ENCODE results near the gene SEC14L2. TPM values are rescaled to one million over a fixed set of nuclear protein-coding genes. Genes with fewer than 3 reads are reported as not detected.

The SEC14L2 gene
- total RNA-seq, 1 experiment from 2014 or later = 8.2 TPM

DNA sequence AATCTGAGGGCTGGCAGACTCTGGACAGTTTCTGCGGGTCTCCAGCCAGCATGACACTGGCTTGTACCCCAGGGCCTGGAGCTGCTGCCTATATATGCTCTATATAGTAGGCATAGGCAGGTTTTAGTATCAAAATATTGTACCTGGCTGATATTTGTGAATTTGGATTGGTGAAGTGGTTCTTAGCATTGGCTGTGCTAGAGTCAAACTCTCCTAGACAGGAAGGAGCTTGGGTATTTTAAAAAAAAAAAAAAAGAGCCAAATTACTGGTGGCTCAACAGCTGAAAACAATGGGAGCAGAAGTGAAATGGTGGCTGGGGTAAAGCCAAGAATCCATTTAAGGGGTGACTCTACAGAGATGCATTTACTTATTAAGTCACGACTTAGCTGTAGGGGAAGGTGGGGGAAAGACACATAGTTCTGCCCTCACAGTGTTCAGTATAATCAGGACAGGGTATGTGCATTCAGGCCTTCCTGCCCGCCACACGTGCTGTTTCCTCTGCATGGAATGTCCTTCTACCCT, 17.8 kb downstream of the SEC14L2 start:
- no peak overlapping the region for H4K5ac ChIP-seq (ENCODE audit: insufficient read length, low read depth, low read length)
- DNase-seq = no peak
- H3K4me1 Mint-ChIP-seq = peaks cover 0 to 5% of the 10 kb centered on the region in 2 experiments; a peak in 1 of 4 replicates
- H3K23me2 ChIP-seq (ENCODE audit: insufficient read length, low read depth, low read length, poor library complexity, severe bottlenecking) = no peaks in the 10 kb centered on the region
- H3K79me2 ChIP-seq (ENCODE audit: insufficient read depth, low read length) = no peaks in the 10 kb centered on the region
- peak overlapping the region; percentile 35 for H3K9ac ChIP-seq (ENCODE audit: extremely low read depth, insufficient read length, low read length)
- H3K79me1 ChIP-seq (ENCODE audit: insufficient read depth, low read depth, low read length, poor library complexity, severe bottlenecking) = no peaks in the 10 kb centered on the region
- no peaks in the 10 kb centered on the region for H4K20me1 ChIP-seq (ENCODE audit: control insufficient read depth, insufficient read depth, insufficient read length)
- no peak overlapping the region for H3K4me3 Mint-ChIP-seq
- H3T11ph ChIP-seq (ENCODE audit: low read length) = no peak overlapping the region
- H3K9me3 ChIP-seq (ENCODE audit: control insufficient read depth, low read depth, low read length) = no peaks in the 10 kb centered on the region
- H2BK120ac ChIP-seq (ENCODE audit: low read depth, low read length, poor library complexity, severe bottlenecking) = no peak overlapping the region
- H3K23ac ChIP-seq (ENCODE audit: insufficient read length, low read depth, low read length) = no peak overlapping the region
- no peaks in the 10 kb centered on the region for H3K27me3 Mint-ChIP-seq (ENCODE audit: low read depth)
- peak overlapping the region in 1 of 3 experiments; percentile 81; a peak in 2 of 7 replicates for H3K27ac Mint-ChIP-seq
- H2BK12ac ChIP-seq (ENCODE audit: insufficient read length, low read depth, low read length) = no peak overlapping the region
- H3K4ac ChIP-seq (ENCODE audit: low read depth, low read length) = no peak overlapping the region
- no peak overlapping the region for H3K27ac ChIP-seq (ENCODE audit: insufficient read length, low read depth, low read length)
- TF ChIP-seq, protein P1, sequence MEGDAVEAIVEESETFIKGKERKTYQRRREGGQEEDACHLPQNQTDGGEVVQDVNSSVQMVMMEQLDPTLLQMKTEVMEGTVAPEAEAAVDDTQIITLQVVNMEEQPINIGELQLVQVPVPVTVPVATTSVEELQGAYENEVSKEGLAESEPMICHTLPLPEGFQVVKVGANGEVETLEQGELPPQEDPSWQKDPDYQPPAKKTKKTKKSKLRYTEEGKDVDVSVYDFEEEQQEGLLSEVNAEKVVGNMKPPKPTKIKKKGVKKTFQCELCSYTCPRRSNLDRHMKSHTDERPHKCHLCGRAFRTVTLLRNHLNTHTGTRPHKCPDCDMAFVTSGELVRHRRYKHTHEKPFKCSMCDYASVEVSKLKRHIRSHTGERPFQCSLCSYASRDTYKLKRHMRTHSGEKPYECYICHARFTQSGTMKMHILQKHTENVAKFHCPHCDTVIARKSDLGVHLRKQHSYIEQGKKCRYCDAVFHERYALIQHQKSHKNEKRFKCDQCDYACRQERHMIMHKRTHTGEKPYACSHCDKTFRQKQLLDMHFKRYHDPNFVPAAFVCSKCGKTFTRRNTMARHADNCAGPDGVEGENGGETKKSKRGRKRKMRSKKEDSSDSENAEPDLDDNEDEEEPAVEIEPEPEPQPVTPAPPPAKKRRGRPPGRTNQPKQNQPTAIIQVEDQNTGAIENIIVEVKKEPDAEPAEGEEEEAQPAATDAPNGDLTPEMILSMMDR (conservative IDR thresholded peaks at IDR 0.05) = no peak
- no peak overlapping the region for H2BK20ac ChIP-seq (ENCODE audit: low read depth, low read length, poor library complexity, severe bottlenecking)
- H3K14ac ChIP-seq (ENCODE audit: insufficient read depth, low read length) = no peak overlapping the region
- no peak overlapping the region for H2AFZ ChIP-seq (ENCODE audit: low read length)
- H2BK15ac ChIP-seq (ENCODE audit: low read depth, low read length) = no peak overlapping the region
- no CpG with 5 or more reads among the region's 4 CpGs for WGBS (ENCODE audit: extremely low coverage, insufficient read length, low lambda C conversion rate)
- H3K56ac ChIP-seq (ENCODE audit: insufficient read length, low read depth, low read length) = no peak overlapping the region
- no peak overlapping the region for H3K4me2 ChIP-seq (ENCODE audit: insufficient read depth, insufficient read length, low read length)
- peaks cover 13 to 68% (median 51%) of the 10 kb centered on the region in 3 experiments for H3K36me3 Mint-ChIP-seq (ENCODE audit: insufficient read depth in 1 of 3, low read depth in 3 of 3)
- no peak overlapping the region for H3K18ac ChIP-seq (ENCODE audit: insufficient read length, low read depth, low read length)
- no peaks in the 10 kb centered on the region for H3K9me3 Mint-ChIP-seq
- H2BK5ac ChIP-seq (ENCODE audit: insufficient read length, low read length) = no peak overlapping the region
- no peak overlapping the region for H2AK5ac ChIP-seq (ENCODE audit: insufficient read length, low read length)
- H3K27me3 ChIP-seq (ENCODE audit: insufficient read depth, low read length) = no peaks in the 10 kb centered on the region
- H4K8ac ChIP-seq (replicated peaks; ENCODE audit: insufficient read length, low read depth, low read length) = no peak overlapping the region
- no peaks in the 10 kb centered on the region for H3K4me1 ChIP-seq (ENCODE audit: insufficient read depth, low read length)
- H4K91ac ChIP-seq (ENCODE audit: insufficient read length, low read depth, low read length) = no peak overlapping the region
